ENCODE measurements around the gene STRN.

GRCh38 chr2:36982467-36982866 is 16.1 kb upstream of the STRN start:
- no peak for TF ChIP-seq JUND (IDR thresholded peaks at IDR 0.05; ENCODE audit: low read depth, low read length)
- no peak for TF ChIP-seq RAD21 (IDR thresholded peaks at IDR 0.05; ENCODE audit: insufficient read depth, low read depth, low read length)
- TF ChIP-seq DPF2 (IDR thresholded peaks at IDR 0.05), result no peak
- TF ChIP-seq RAD51 (IDR thresholded peaks at IDR 0.05), result no peak
- TF ChIP-seq, protein P1, sequence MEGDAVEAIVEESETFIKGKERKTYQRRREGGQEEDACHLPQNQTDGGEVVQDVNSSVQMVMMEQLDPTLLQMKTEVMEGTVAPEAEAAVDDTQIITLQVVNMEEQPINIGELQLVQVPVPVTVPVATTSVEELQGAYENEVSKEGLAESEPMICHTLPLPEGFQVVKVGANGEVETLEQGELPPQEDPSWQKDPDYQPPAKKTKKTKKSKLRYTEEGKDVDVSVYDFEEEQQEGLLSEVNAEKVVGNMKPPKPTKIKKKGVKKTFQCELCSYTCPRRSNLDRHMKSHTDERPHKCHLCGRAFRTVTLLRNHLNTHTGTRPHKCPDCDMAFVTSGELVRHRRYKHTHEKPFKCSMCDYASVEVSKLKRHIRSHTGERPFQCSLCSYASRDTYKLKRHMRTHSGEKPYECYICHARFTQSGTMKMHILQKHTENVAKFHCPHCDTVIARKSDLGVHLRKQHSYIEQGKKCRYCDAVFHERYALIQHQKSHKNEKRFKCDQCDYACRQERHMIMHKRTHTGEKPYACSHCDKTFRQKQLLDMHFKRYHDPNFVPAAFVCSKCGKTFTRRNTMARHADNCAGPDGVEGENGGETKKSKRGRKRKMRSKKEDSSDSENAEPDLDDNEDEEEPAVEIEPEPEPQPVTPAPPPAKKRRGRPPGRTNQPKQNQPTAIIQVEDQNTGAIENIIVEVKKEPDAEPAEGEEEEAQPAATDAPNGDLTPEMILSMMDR (IDR thresholded peaks at IDR 0.05 in 2 of 3, conservative IDR thresholded peaks at IDR 0.05 in 1 of 3; ENCODE audit: control insufficient read depth in 2 of 3, extremely low read depth in 1 of 3, insufficient read depth in 1 of 3, low read depth in 3 of 3, low read length in 3 of 3), result no peak
- no peak for TF ChIP-seq SMAD1 (IDR thresholded peaks at IDR 0.05; ENCODE audit: low read depth, partially characterized antibody)
- no peak for TF ChIP-seq POLR2A (IDR thresholded peaks at IDR 0.05; ENCODE audit: low read depth, low read length)

Measured in GM12878 (cell line).